ENCODE data around the gene CSNK2B.

- TF ChIP-seq, protein P1, sequence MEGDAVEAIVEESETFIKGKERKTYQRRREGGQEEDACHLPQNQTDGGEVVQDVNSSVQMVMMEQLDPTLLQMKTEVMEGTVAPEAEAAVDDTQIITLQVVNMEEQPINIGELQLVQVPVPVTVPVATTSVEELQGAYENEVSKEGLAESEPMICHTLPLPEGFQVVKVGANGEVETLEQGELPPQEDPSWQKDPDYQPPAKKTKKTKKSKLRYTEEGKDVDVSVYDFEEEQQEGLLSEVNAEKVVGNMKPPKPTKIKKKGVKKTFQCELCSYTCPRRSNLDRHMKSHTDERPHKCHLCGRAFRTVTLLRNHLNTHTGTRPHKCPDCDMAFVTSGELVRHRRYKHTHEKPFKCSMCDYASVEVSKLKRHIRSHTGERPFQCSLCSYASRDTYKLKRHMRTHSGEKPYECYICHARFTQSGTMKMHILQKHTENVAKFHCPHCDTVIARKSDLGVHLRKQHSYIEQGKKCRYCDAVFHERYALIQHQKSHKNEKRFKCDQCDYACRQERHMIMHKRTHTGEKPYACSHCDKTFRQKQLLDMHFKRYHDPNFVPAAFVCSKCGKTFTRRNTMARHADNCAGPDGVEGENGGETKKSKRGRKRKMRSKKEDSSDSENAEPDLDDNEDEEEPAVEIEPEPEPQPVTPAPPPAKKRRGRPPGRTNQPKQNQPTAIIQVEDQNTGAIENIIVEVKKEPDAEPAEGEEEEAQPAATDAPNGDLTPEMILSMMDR (IDR thresholded peaks at IDR 0.05; ENCODE audit: low read length): no peak
- no peak for TF ChIP-seq EZH2 (IDR thresholded peaks at IDR 0.05; ENCODE audit: borderline replicate concordance, low read length)
Measured at GRCh38 chr6:31639043-31639442, 26.8 kb upstream of the CSNK2B start.
